ENCODE results near the gene ST7. TPM values are rescaled to one million over a fixed set of nuclear protein-coding genes. Genes with fewer than 3 reads are reported as not detected.
A peak's percentile ranks its signal among the peaks of the same experiment; 100 is the strongest.

The ST7 gene
- total and polyA plus RNA-seq, 2 of the 8 experiments (the other 6 are each of a cell fraction or from before 2014, with no cell fraction given) = 16.3 to 18.0 TPM

DNA sequence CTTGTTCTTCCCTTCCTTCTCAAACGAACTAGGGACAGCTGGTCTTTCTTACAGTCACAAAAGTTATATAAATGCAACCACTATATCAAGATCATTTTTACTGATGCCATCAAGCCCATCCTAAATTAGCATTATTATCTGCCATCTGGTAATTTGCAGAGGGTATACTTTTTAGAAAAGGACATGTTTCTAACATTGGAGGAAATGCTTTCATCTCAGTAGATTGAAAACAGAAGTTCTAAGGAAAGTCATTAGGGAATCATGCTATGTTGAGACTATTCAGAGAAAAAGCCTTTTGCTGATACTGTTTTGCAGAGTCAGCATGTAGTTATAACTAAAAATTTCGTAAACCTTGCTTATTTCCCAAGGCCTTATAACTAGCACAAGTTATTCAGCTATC, 222.9 kb downstream of the ST7 start:
- Histone ChIP-seq H2BK5ac (ENCODE audit: low read depth, low read length) (no peak overlapping the region), H3K27me3 (replicated peaks in 1 of 4; ENCODE audit: control insufficient read depth in 3 of 4, extremely low read depth in 1 of 4, insufficient read depth in 3 of 4, low read length in 3 of 4) (no peaks in the 10 kb centered on the region), H3K23ac (ENCODE audit: insufficient read length) (no peak overlapping the region), H2AK5ac (ENCODE audit: low read depth, low read length) (no peak overlapping the region), H3K56ac (replicated peaks; ENCODE audit: insufficient read length, low read depth, low read length) (no peak overlapping the region), H3K23me2 (ENCODE audit: low read depth, low read length) (no peaks in the 10 kb centered on the region), H4K91ac (replicated peaks; ENCODE audit: insufficient read length, low read length) (no peak overlapping the region), H3K18ac (ENCODE audit: extremely low read depth, low read length) (no peak overlapping the region), H3K9ac (replicated peaks in 1 of 4; ENCODE audit: extremely low read depth in 1 of 4, low read depth in 3 of 4, low read length in 3 of 4) (no peak overlapping the region), H3K4me2 (ENCODE audit: insufficient read depth in 1 of 2, low read depth in 2 of 2, low read length in 2 of 2) (no peak overlapping the region), H3K79me2 (ENCODE audit: control insufficient read depth in 1 of 2, insufficient read depth in 2 of 2, low read length in 2 of 2) (no peaks in the 10 kb centered on the region), H3K27ac (ENCODE audit: low read depth, low read length) (no peak overlapping the region), H3K36me3 (ENCODE audit: control insufficient read depth in 2 of 4, insufficient read depth in 4 of 4, low read length in 3 of 4) (peaks cover 0 to 2% (median 0%) of the 10 kb centered on the region in 4 experiments; a peak in 1 of 8 replicates), H3K4me3 (ENCODE audit: extremely low read depth in 1 of 4, insufficient read depth in 2 of 4, low read depth in 3 of 4, low read length in 4 of 4) (no peak overlapping the region), H3K4ac (replicated peaks; ENCODE audit: insufficient read length, low read depth, low read length) (no peak overlapping the region), H4K5ac (ENCODE audit: insufficient read length, low read depth, low read length) (no peak overlapping the region), H3K79me1 (ENCODE audit: low read depth, low read length) (no peaks in the 10 kb centered on the region), H4K8ac (ENCODE audit: extremely low read depth, insufficient read depth, low read length) (no peak overlapping the region), H3K14ac (ENCODE audit: insufficient read length) (no peak overlapping the region), H2BK20ac (ENCODE audit: low read length) (no peak overlapping the region), H2BK120ac (replicated peaks; ENCODE audit: low read depth, low read length) (no peak overlapping the region), H2BK12ac (ENCODE audit: low read depth, low read length) (no peak overlapping the region), H3K9me3 (ENCODE audit: insufficient read depth in 2 of 2, low read depth in 1 of 2, low read length in 1 of 2) (no peaks in the 10 kb centered on the region), H2BK15ac (ENCODE audit: low read length) (no peak overlapping the region), H4K20me1 (replicated peaks in 1 of 2; ENCODE audit: control insufficient read depth in 1 of 2, insufficient read depth in 2 of 2, low read length in 2 of 2) (no peaks in the 10 kb centered on the region), H2AFZ (ENCODE audit: low read length) (no peak overlapping the region), H3K4me1 (replicated peaks in 1 of 4; ENCODE audit: control insufficient read depth in 3 of 4, insufficient read depth in 4 of 4, low read length in 3 of 4) (no peaks in the 10 kb centered on the region)
- TF ChIP-seq MAFK (IDR thresholded peaks at IDR 0.05; ENCODE audit: low read depth, low read length) = peak; percentile 61; the same call in 1 of the 2 replicates
- no peak for TF ChIP-seq CHD1 (IDR thresholded peaks at IDR 0.05; ENCODE audit: low read depth, low read length)
- TF ChIP-seq, protein P1, sequence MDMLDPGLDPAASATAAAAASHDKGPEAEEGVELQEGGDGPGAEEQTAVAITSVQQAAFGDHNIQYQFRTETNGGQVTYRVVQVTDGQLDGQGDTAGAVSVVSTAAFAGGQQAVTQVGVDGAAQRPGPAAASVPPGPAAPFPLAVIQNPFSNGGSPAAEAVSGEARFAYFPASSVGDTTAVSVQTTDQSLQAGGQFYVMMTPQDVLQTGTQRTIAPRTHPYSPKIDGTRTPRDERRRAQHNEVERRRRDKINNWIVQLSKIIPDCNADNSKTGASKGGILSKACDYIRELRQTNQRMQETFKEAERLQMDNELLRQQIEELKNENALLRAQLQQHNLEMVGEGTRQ (IDR thresholded peaks at IDR 0.05; ENCODE audit: low read length) = no peak
- no peak for TF ChIP-seq GTF2F1 (IDR thresholded peaks at IDR 0.05; ENCODE audit: borderline replicate concordance, low read depth, low read length)
- TF ChIP-seq JUND (IDR thresholded peaks at IDR 0.05; ENCODE audit: low read length) = no peak
- TF ChIP-seq CEBPB (IDR thresholded peaks at IDR 0.05; ENCODE audit: low read depth, low read length) = no peak
- TF ChIP-seq, protein P2, sequence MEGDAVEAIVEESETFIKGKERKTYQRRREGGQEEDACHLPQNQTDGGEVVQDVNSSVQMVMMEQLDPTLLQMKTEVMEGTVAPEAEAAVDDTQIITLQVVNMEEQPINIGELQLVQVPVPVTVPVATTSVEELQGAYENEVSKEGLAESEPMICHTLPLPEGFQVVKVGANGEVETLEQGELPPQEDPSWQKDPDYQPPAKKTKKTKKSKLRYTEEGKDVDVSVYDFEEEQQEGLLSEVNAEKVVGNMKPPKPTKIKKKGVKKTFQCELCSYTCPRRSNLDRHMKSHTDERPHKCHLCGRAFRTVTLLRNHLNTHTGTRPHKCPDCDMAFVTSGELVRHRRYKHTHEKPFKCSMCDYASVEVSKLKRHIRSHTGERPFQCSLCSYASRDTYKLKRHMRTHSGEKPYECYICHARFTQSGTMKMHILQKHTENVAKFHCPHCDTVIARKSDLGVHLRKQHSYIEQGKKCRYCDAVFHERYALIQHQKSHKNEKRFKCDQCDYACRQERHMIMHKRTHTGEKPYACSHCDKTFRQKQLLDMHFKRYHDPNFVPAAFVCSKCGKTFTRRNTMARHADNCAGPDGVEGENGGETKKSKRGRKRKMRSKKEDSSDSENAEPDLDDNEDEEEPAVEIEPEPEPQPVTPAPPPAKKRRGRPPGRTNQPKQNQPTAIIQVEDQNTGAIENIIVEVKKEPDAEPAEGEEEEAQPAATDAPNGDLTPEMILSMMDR (IDR thresholded peaks at IDR 0.05; ENCODE audit: control extremely low read depth in 1 of 3, insufficient read depth in 1 of 3, low read depth in 1 of 3, low read length in 3 of 3) = no peak
- no peak for TF ChIP-seq SRF (IDR thresholded peaks at IDR 0.05; ENCODE audit: low read depth, low read length)
- 75% methylated on average over 2 of the region's 2 CpGs; no CpG with 5 or more reads in 1 of the 2 experiments for WGBS, 2 experiments (ENCODE audit: extremely low coverage in 1 of 2, insufficient coverage in 1 of 2, insufficient read length in 1 of 2, insufficient replicate concordance in 2 of 2, low coverage in 1 of 2, low lambda C conversion rate in 2 of 2, missing lambda C conversion rate in 1 of 2)
- no peak for FAIRE-seq
- no peak for DNase-seq (ENCODE audit: low read depth in 1 of 2, low spot score in 2 of 2)
- POLR2A ChIA-PET (ENCODE audit: partially characterized antibody) = no interaction called here
- CTCF ChIA-PET (ENCODE audit: partially characterized antibody) = interaction anchor here (1.9 kb wide), 1 partner anchor 18 kb away, joined by 6 read pairs; no protein-coding TSS in a partner anchor

Measured in H1 (cell line).